ENCODE measurements around the gene ASB1. TPM values are rescaled to one million over a fixed set of nuclear protein-coding genes. Genes with fewer than 3 reads are reported as not detected.

The ASB1 gene
- polyA plus RNA-seq, 1 donor (not counting 4 experiments of a cell fraction or from before 2014, with no cell fraction given) = 13.0 TPM

- Histone ChIP-seq H3K9ac (ENCODE audit: control insufficient read depth, extremely low read depth, insufficient read depth, low read length) (no peak overlapping the region), H3K79me2 (ENCODE audit: control insufficient read depth, insufficient read depth, low read length) (no peaks in the 10 kb centered on the region), H3K36me3 (ENCODE audit: control insufficient read depth in 2 of 2, extremely low read depth in 1 of 2, insufficient read depth in 2 of 2, low read length in 2 of 2) (peaks cover 0 to 2% of the 10 kb centered on the region in 2 experiments), H3K9me3 (ENCODE audit: control insufficient read depth, low read depth, low read length) (no peaks in the 10 kb centered on the region), H3K27me3 (ENCODE audit: control insufficient read depth, extremely low read depth, insufficient read depth, low read length) (no peaks in the 10 kb centered on the region), H3K4me2 (ENCODE audit: control insufficient read depth, extremely low read depth, insufficient read depth, low read depth, low read length) (no peak overlapping the region), H3K27ac (ENCODE audit: control insufficient read depth, insufficient read depth, low read length) (no peak overlapping the region), H4K20me1 (ENCODE audit: control insufficient read depth, extremely low read depth, insufficient read depth, low read length) (no peaks in the 10 kb centered on the region), H3K4me3 (ENCODE audit: control insufficient read depth in 2 of 3, extremely low read depth in 1 of 3, insufficient read depth in 2 of 3, low read depth in 1 of 3, low read length in 3 of 3) (no peak overlapping the region), H3K4me1 (ENCODE audit: control insufficient read depth, extremely low read depth, insufficient read depth, low read length) (peaks cover 6% of the 10 kb centered on the region), H3K9me1 (ENCODE audit: control insufficient read depth, extremely low read depth, insufficient read depth, low read length) (no peaks in the 10 kb centered on the region), H2AFZ (ENCODE audit: control insufficient read depth, low read length) (no peak overlapping the region)
- DNase-seq (ENCODE audit: low read depth, low spot score) (no peak), FAIRE-seq (no peak)
- TF ChIP-seq, protein P1, sequence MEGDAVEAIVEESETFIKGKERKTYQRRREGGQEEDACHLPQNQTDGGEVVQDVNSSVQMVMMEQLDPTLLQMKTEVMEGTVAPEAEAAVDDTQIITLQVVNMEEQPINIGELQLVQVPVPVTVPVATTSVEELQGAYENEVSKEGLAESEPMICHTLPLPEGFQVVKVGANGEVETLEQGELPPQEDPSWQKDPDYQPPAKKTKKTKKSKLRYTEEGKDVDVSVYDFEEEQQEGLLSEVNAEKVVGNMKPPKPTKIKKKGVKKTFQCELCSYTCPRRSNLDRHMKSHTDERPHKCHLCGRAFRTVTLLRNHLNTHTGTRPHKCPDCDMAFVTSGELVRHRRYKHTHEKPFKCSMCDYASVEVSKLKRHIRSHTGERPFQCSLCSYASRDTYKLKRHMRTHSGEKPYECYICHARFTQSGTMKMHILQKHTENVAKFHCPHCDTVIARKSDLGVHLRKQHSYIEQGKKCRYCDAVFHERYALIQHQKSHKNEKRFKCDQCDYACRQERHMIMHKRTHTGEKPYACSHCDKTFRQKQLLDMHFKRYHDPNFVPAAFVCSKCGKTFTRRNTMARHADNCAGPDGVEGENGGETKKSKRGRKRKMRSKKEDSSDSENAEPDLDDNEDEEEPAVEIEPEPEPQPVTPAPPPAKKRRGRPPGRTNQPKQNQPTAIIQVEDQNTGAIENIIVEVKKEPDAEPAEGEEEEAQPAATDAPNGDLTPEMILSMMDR (optimal IDR thresholded peaks at IDR 0.05 in 1 of 3, IDR thresholded peaks at IDR 0.05 in 1 of 3, conservative IDR thresholded peaks at IDR 0.05 in 1 of 3; ENCODE audit: extremely low read depth in 1 of 3, insufficient read depth in 2 of 3, low read length in 3 of 3) = no peak
- no peak for TF ChIP-seq EZH2 (IDR thresholded peaks at IDR 0.05; ENCODE audit: low read length)
- dilution Hi-C loops (cut with MboI; ENCODE audit: extremely low pct_ligation_motif_present, low sequenced_read_pairs) = no loop called here
Measured at GRCh38 chr2:238399094-238399493, 27.6 kb upstream of the ASB1 start.

- Histone ChIP-seq H3K79me2 (ENCODE audit: control insufficient read depth, insufficient read depth, low read length) (no peaks in the 10 kb centered on the region), H3K9me3 (ENCODE audit: control insufficient read depth, low read depth, low read length) (no peaks in the 10 kb centered on the region), H3K27ac (ENCODE audit: control insufficient read depth, insufficient read depth, low read length) (no peak overlapping the region), H3K4me1 (ENCODE audit: control insufficient read depth, extremely low read depth, insufficient read depth, low read length) (peaks cover 6% of the 10 kb centered on the region), H3K4me3 (ENCODE audit: control insufficient read depth in 2 of 3, extremely low read depth in 1 of 3, insufficient read depth in 2 of 3, low read depth in 1 of 3, low read length in 3 of 3) (no peak overlapping the region), H3K36me3 (ENCODE audit: control insufficient read depth in 2 of 2, extremely low read depth in 1 of 2, insufficient read depth in 2 of 2, low read length in 2 of 2) (peaks cover 0 to 4% of the 10 kb centered on the region in 2 experiments), H3K4me2 (ENCODE audit: control insufficient read depth, extremely low read depth, insufficient read depth, low read depth, low read length) (no peak overlapping the region), H4K20me1 (ENCODE audit: control insufficient read depth, extremely low read depth, insufficient read depth, low read length) (no peaks in the 10 kb centered on the region), H3K27me3 (ENCODE audit: control insufficient read depth, extremely low read depth, insufficient read depth, low read length) (no peaks in the 10 kb centered on the region), H3K9ac (ENCODE audit: control insufficient read depth, extremely low read depth, insufficient read depth, low read length) (no peak overlapping the region), H2AFZ (ENCODE audit: control insufficient read depth, low read length) (peak overlapping the region; percentile 65), H3K9me1 (ENCODE audit: control insufficient read depth, extremely low read depth, insufficient read depth, low read length) (no peaks in the 10 kb centered on the region)
- FAIRE-seq (peak; percentile 77), DNase-seq (ENCODE audit: low read depth, low spot score) (no peak)
- TF ChIP-seq EZH2 (IDR thresholded peaks at IDR 0.05; ENCODE audit: low read length) = no peak
- TF ChIP-seq, protein P1 (optimal IDR thresholded peaks at IDR 0.05 in 1 of 3, IDR thresholded peaks at IDR 0.05 in 1 of 3, conservative IDR thresholded peaks at IDR 0.05 in 1 of 3; ENCODE audit: extremely low read depth in 1 of 3, insufficient read depth in 2 of 3, low read length in 3 of 3) = no peak
- dilution Hi-C loops (cut with MboI; ENCODE audit: extremely low pct_ligation_motif_present, low sequenced_read_pairs) = no loop called here
Measured at GRCh38 chr2:238401551-238401950, 25.2 kb upstream of the ASB1 start.

Measured in keratinocyte (primary cell).